Measurements from ENCODE around the gene ZNF462.

The ZNF462 gene

GRCh38 chr9:106960258-106960657, 97.3 kb downstream of the ZNF462 start:
- TF ChIP-seq, protein P1, sequence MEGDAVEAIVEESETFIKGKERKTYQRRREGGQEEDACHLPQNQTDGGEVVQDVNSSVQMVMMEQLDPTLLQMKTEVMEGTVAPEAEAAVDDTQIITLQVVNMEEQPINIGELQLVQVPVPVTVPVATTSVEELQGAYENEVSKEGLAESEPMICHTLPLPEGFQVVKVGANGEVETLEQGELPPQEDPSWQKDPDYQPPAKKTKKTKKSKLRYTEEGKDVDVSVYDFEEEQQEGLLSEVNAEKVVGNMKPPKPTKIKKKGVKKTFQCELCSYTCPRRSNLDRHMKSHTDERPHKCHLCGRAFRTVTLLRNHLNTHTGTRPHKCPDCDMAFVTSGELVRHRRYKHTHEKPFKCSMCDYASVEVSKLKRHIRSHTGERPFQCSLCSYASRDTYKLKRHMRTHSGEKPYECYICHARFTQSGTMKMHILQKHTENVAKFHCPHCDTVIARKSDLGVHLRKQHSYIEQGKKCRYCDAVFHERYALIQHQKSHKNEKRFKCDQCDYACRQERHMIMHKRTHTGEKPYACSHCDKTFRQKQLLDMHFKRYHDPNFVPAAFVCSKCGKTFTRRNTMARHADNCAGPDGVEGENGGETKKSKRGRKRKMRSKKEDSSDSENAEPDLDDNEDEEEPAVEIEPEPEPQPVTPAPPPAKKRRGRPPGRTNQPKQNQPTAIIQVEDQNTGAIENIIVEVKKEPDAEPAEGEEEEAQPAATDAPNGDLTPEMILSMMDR (IDR thresholded peaks at IDR 0.05), result no peak
- Histone ChIP-seq H3K27me3 (no peaks in the 10 kb centered on the region), H3K9me3 (no peaks in the 10 kb centered on the region), H3K36me3 (no peaks in the 10 kb centered on the region), H3K27ac (no peak overlapping the region), H3K4me1 (ENCODE audit: control insufficient read depth in 1 of 2, insufficient read depth in 1 of 2, low read depth in 1 of 2, low read length in 1 of 2) (no peaks in the 10 kb centered on the region), H3K4me3 (ENCODE audit: low read depth in 1 of 2, low read length in 1 of 2) (no peak overlapping the region)

DNA sequence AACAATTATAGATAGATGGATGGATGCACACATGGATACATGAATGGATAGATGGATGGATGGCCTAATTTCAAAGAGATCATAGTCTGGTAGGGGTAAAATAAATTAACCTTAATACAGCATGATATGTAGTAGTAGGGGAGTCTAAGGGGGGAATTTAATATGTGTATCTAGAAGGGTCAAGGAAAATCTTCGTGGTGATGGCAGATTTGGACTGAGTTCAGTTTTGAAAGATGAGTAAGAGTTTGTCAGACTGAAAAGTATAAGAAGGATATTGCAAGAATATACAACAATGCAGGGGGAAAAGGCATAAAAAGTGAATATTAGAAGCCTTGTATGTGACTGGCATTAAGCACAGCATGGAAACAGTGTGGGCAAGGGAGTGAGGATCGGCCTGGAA, 98.7 kb downstream of the ZNF462 start:
- Histone ChIP-seq H3K27ac (no peak overlapping the region), H3K4me1 (ENCODE audit: control insufficient read depth in 1 of 2, insufficient read depth in 1 of 2, low read depth in 1 of 2, low read length in 1 of 2) (no peaks in the 10 kb centered on the region), H3K27me3 (no peaks in the 10 kb centered on the region), H3K4me3 (ENCODE audit: low read depth in 1 of 2, low read length in 1 of 2) (no peak overlapping the region), H3K36me3 (no peaks in the 10 kb centered on the region), H3K9me3 (no peaks in the 10 kb centered on the region)
- TF ChIP-seq, protein P1 (IDR thresholded peaks at IDR 0.05), result no peak

DNA sequence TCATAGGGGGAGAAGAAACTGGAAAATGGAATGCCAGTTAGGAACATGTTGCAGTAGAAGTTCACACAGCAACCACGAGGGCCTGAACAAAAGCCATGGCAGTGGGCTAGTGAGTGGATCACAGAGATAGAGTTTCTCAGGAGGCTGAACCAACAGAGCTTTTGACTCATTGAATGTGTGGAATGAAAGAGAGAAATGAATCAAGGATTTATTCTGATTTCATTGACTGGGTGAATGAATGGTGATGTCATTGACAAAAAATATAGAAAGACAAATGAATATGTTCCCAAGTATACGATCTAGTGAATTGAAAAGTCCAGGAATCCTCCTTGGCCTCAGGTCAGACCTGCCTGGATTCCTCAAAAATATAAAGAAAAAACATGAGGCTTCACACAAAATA, 99.2 kb downstream of the ZNF462 start:
- Histone ChIP-seq H3K4me3 (ENCODE audit: low read depth in 1 of 2, low read length in 1 of 2) (no peak overlapping the region), H3K4me1 (ENCODE audit: control insufficient read depth in 1 of 2, insufficient read depth in 1 of 2, low read depth in 1 of 2, low read length in 1 of 2) (no peaks in the 10 kb centered on the region), H3K36me3 (no peaks in the 10 kb centered on the region), H3K27ac (no peak overlapping the region), H3K27me3 (no peaks in the 10 kb centered on the region), H3K9me3 (no peaks in the 10 kb centered on the region)
- TF ChIP-seq, protein P1 (IDR thresholded peaks at IDR 0.05), result no peak

DNA sequence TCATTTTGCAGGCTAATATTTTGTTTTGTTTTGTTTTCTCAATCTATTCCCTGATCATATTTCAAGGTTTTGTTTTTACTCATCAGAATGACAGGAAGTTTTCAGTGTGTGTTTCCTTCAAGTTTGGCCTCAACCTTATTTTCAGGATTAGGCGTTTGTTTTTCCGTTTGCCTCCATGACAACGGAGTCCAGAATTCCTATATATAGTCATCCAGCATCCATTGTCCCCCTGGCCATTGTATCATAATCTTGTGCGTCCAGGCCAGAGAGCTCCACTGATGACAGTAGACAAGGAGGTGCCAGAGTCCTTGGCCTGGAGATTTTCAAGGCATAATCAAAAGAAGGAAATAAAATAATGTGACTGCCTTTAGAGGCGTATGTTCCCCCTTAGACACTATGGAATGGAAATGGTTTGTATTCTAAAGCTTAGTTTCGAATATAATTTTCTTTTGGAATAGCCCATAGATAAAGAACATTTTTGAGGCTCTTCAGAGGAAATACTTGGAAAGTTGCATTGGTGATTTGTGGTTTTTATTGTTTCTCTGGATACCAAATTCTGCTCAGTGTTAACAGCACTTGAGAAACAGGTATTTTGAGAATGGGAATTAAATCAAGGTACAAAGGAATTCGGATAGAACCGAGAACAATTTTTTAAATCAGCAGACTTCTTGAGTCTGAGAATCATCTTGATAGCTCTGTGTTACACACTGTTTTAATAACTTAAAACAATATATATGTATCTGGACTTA, 99.8 kb downstream of the ZNF462 start:
- Histone ChIP-seq H3K27me3 (no peaks in the 10 kb centered on the region), H3K4me1 (ENCODE audit: control insufficient read depth in 1 of 2, insufficient read depth in 1 of 2, low read depth in 1 of 2, low read length in 1 of 2) (no peaks in the 10 kb centered on the region), H3K9me3 (no peaks in the 10 kb centered on the region), H3K4me3 (ENCODE audit: low read depth in 1 of 2, low read length in 1 of 2) (no peak overlapping the region), H3K36me3 (no peaks in the 10 kb centered on the region), H3K27ac (no peak overlapping the region)
- TF ChIP-seq, protein P1 (IDR thresholded peaks at IDR 0.05), result no peak

DNA sequence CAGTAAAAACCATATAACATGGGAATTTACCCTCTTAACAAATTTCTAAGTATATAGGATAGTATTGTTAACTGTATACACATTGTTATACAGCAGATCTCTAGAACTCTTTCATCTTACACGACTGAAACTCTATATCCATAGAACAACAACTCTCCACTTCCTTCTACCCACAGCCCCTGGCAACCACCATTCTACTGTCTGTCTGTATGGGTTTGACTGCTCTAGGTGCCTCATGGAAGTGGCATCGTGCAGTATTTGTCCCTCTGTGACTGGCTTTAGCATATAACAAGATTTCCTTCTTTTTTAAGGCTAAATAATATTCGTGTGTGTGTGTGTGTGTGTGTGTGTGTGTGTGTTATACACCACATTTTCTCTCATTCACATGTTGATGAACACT, 100.7 kb downstream of the ZNF462 start:
- TF ChIP-seq, protein P1 (IDR thresholded peaks at IDR 0.05), result no peak
- H3K4me3 ChIP-seq (ENCODE audit: low read depth in 1 of 2, low read length in 1 of 2), result no peak overlapping the region
- H3K36me3 ChIP-seq, result no peaks in the 10 kb centered on the region
- H3K27ac ChIP-seq, result no peak overlapping the region
- no peaks in the 10 kb centered on the region for H3K4me1 ChIP-seq (ENCODE audit: control insufficient read depth in 1 of 2, insufficient read depth in 1 of 2, low read depth in 1 of 2, low read length in 1 of 2)
- no peaks in the 10 kb centered on the region for H3K27me3 ChIP-seq
- H3K9me3 ChIP-seq, result no peaks in the 10 kb centered on the region
